GM12864 (cell line): Measurements from ENCODE around the gene COL26A1.

Experiments
- DNase-seq: peaks from one replicate; pipeline ENCODE4 v3.0.0-alpha.2; 2011; ENCODE audit warnings: low read depth
- H3K4me3 ChIP-seq: 2 replicates; pipeline ENCODE4 v1.5.1; 2011; ENCODE audit warnings: mild to moderate bottlenecking, low read depth, low read length, control low read depth
- CTCF ChIP-seq: IDR thresholded peaks from 2 replicates; pipeline ENCODE4 v1.5.1; 2011; ENCODE audit warnings: low read depth, mild to moderate bottlenecking, moderate library complexity, low read length, control low read depth, inconsistent platforms; ENCODE audit errors: missing control alignments

COL26A1 gene

GRCh38 chr7:101373812-101374614, 11.3 kb downstream of the COL26A1 start:
- no peak for TF ChIP-seq CTCF
- no peak for DNase-seq
- no peak overlapping the region for H3K4me3 ChIP-seq

GRCh38 chr7:101374990-101375389, 12.3 kb downstream of the COL26A1 start:
- no peak overlapping the region for H3K4me3 ChIP-seq
- no peak for DNase-seq
- TF ChIP-seq CTCF: no peak

GRCh38 chr7:101376601-101377000, 13.9 kb downstream of the COL26A1 start:
- DNase-seq: no peak
- no peak for TF ChIP-seq CTCF
- no peak overlapping the region for H3K4me3 ChIP-seq

- TF ChIP-seq CTCF: no peak
- DNase-seq: no peak
- H3K4me3 ChIP-seq: no peak overlapping the region
Measured at GRCh38 chr7:101377189-101377736, 14.6 kb downstream of the COL26A1 start.

GRCh38 chr7:101378751-101379174, 16.1 kb downstream of the COL26A1 start:
- DNase-seq: no peak
- no peak for TF ChIP-seq CTCF
- no peak overlapping the region for H3K4me3 ChIP-seq

- DNase-seq: no peak
- TF ChIP-seq CTCF: no peak
Measured at GRCh38 chr7:101379302-101379701, 16.6 kb downstream of the COL26A1 start.

More at GRCh38 chr7:101379302-101379701, 16.6 kb downstream of the COL26A1 start:
- H3K4me3 ChIP-seq: no peak overlapping the region
